Panc1 (cell line): ENCODE results near the gene BCL11B. TPM values are rescaled to one million over a fixed set of nuclear protein-coding genes. Genes with fewer than 3 reads are reported as not detected.

ENCODE experiments used
- ATAC-seq: fragments of 200-7000 bp; cut with Tn5 transposase; 2 replicates; pipeline ENCODE4 v1.9.1; 2020; ENCODE audit warnings: mild to moderate bottlenecking, moderate library complexity
- BruUV-seq: library from RNA; stranded (reverse); fragments of 400-500 nt; replicated peaks from 2 replicates; lab custom pipeline; 2021; lab: Mats Ljungman, UMichigan
- CTCF ChIA-PET: fragments of 300-600 bp; sonication (Branson Sonifier 250); formaldehyde crosslinking; loops from one replicate; lab custom pipeline; 2022; ENCODE audit warnings: antibody characterized with exemption; lab: Charles Lee
- POLR2A ChIA-PET: fragments of 300-600 bp; sonication (Branson Sonifier 250); formaldehyde crosslinking; loops from one replicate; lab custom pipeline; 2022; ENCODE audit warnings: antibody characterized with exemption; lab: Charles Lee
- DNase-seq: peaks from one replicate; pipeline ENCODE4 v3.0.0-alpha.2; 2010; ENCODE audit warnings: low read depth, low spot score
- H3K27ac ChIP-seq: 2 replicates; pipeline ENCODE4 v1.5.1; 2011; ENCODE audit warnings: mild to moderate bottlenecking, low read length, inconsistent platforms
- H3K27me3 ChIP-seq: fragments of 200-500 bp; sonication (Bioruptor generic); 2 replicates; pipeline ENCODE4 v1.6.0; 2014; ENCODE audit warnings: low read length, inconsistent platforms; ENCODE audit not compliant: control insufficient read depth, insufficient read depth
- H3K36me3 ChIP-seq: fragments of 200-500 bp; sonication (Bioruptor generic); 2 replicates; pipeline ENCODE4 v1.5.1; 2014; ENCODE audit warnings: inconsistent platforms, mild to moderate bottlenecking, low read length, moderate library complexity; ENCODE audit not compliant: control insufficient read depth, insufficient read depth
- H3K4me1 ChIP-seq: 2 replicates; pipeline ENCODE4 v1.5.1; 2011; ENCODE audit warnings: inconsistent platforms, mild to moderate bottlenecking, low read length, moderate library complexity; ENCODE audit not compliant: control insufficient read depth, insufficient read depth
- H3K4me3 ChIP-seq, 2 experiments: 2 replicates each; pipeline ENCODE4 v1.5.1; 2011 to 2012; ENCODE audit warnings: low read depth in 2 of 2, low read length in 2 of 2, mild to moderate bottlenecking in 2 of 2, inconsistent platforms in 1 of 2, moderate library complexity in 1 of 2
- H3K9me3 ChIP-seq: fragments of 200-500 bp; sonication (Bioruptor generic); 2 replicates; pipeline ENCODE4 v1.5.1; 2014; ENCODE audit warnings: low read depth, mild to moderate bottlenecking, inconsistent platforms, low read length, moderate library complexity; ENCODE audit not compliant: control insufficient read depth, insufficient read depth
- POLR2AphosphoS5 ChIP-seq: IDR thresholded peaks from 2 replicates; pipeline ENCODE4 v1.6.1; 2012; ENCODE audit warnings: mild to moderate bottlenecking, low read depth, low read length, moderate library complexity
- SIN3A ChIP-seq: IDR thresholded peaks from 2 replicates; pipeline ENCODE4 v1.6.1; 2012; ENCODE audit warnings: low read depth, mild to moderate bottlenecking, low read length, moderate library complexity, borderline replicate concordance; ENCODE audit not compliant: insufficient read depth
- TCF7L2 ChIP-seq: IDR thresholded peaks from 2 replicates; pipeline ENCODE4 v1.6.1; 2011; ENCODE audit warnings: mild to moderate bottlenecking, low read depth, low read length, inconsistent platforms
- in situ Hi-C: cut with HindIII; loops from 2 replicates; pipeline ENCODE4 v1.10.0; 2016; ENCODE audit warnings: low sequenced_read_pairs, low pct_unique_long_range_greater_than_20kb
- intact Hi-C: fragments of 100-400 bp; cut with micrococcal nuclease; formaldehyde crosslinking; loops from one replicate; pipeline ENCODE4 v1.10.0; 2022; ENCODE audit not compliant: unreplicated experiment
- total RNA-seq: library from RNA; stranded (reverse); gene quantifications from one replicate; pipeline ENCODE4 v1.2.1, GENCODE V29; 2021; ENCODE audit not compliant: unreplicated experiment
- TF ChIP-seq, protein P1 (sequence below), 2 experiments: IDR thresholded peaks; 2 replicates each; pipeline ENCODE4 v1.6.1; 2011 to 2012; ENCODE audit warnings: low read depth in 2 of 2, control low read depth in 1 of 2, low read length in 1 of 2, mild to moderate bottlenecking in 1 of 2, moderate library complexity in 1 of 2; ENCODE audit not compliant: insufficient read depth in 1 of 2
- TF ChIP-seq, protein P2 (sequence below): fragments of 450-650 bp; IDR thresholded peaks from 2 replicates; pipeline ENCODE4 v1.5.1; 2017; ENCODE audit warnings: mild to moderate bottlenecking

BCL11B gene
- total RNA-seq, 1 experiment from 2014 or later, result 0.23 TPM

DNA sequence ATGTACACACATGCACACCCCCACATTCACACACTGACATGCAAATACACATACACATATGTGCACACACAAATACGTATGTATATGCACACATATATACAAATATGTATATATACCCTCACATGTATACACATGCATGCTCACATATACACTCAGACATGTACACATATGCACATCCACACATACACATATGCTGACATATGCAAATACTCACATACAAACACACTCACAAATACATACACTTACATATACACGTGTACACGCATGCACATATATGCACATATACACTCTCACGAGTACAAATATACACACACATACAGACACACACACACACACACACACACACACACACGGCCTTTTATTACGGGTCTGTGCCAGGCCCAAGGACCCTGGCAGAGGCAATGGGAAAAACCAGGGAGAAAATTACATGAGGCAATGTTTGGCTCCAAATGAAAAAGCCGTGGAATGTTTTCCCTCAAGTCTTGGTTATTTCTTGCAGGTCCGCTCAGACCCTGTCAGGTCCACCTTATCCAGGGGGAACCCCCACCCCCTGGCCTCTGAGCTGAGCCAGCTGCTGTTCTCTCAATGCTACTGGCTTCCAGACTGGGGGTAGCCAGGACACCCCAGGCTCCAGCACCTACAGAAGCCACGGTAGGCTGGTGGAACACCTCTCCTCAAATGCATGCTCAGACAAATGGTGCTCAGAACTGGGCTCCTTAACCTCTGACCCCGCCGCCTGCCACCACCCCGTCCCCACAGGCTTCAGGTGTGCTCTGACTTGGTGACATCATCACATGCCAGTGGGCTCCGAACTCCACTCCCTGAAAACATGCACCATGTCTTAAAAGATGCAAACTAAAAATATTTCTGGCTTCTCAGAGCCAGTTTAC lies 54.7 kb downstream of the BCL11B start:
- Histone ChIP-seq H3K4me3 (no peak overlapping the region), H3K36me3 (no peaks in the 10 kb centered on the region), H3K27ac (no peak overlapping the region), H3K27me3 (no peaks in the 10 kb centered on the region; the same call in 1 of the 2 replicates), H3K4me1 (no peaks in the 10 kb centered on the region), H3K9me3 (no peaks in the 10 kb centered on the region)
- ChIA-PET CTCF (no interaction called here), POLR2A (no interaction called here)
- BruUV-seq, result no TSS peak
- intact Hi-C loops (no loop called here), in situ Hi-C loops (no loop called here)
- TF ChIP-seq SIN3A, result no peak
- no peak for DNase-seq
- ATAC-seq, result no peak

DNA sequence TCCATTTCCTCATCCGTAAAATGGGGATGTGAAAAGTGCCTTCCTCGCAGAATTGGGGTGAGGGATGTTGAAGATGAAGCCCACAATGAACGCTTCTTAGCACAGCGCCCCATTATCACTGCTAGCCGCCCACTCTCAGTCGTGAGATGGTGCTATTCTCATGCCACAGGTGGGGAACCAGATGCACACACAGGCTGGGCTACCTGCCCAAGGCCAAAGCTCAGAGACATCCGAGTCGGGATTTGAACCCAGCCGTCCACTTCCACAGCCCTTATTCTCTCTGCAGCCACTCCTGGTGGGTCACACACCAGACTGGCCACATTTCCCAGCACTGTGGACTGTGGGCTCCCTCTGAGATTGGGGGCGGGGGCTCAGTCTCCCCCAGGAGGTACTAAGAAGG lies 55.8 kb downstream of the BCL11B start:
- H3K27ac ChIP-seq, result no peak overlapping the region
- H3K36me3 ChIP-seq, result no peaks in the 10 kb centered on the region
- H3K27me3 ChIP-seq, result no peaks in the 10 kb centered on the region; the same call in 1 of the 2 replicates
- ChIA-PET POLR2A (no interaction called here), CTCF (no interaction called here)
- H3K4me1 ChIP-seq, result no peaks in the 10 kb centered on the region
- TF ChIP-seq POLR2AphosphoS5 (no peak), SIN3A (no peak), TCF7L2 (no peak)
- TF ChIP-seq, protein P1, sequence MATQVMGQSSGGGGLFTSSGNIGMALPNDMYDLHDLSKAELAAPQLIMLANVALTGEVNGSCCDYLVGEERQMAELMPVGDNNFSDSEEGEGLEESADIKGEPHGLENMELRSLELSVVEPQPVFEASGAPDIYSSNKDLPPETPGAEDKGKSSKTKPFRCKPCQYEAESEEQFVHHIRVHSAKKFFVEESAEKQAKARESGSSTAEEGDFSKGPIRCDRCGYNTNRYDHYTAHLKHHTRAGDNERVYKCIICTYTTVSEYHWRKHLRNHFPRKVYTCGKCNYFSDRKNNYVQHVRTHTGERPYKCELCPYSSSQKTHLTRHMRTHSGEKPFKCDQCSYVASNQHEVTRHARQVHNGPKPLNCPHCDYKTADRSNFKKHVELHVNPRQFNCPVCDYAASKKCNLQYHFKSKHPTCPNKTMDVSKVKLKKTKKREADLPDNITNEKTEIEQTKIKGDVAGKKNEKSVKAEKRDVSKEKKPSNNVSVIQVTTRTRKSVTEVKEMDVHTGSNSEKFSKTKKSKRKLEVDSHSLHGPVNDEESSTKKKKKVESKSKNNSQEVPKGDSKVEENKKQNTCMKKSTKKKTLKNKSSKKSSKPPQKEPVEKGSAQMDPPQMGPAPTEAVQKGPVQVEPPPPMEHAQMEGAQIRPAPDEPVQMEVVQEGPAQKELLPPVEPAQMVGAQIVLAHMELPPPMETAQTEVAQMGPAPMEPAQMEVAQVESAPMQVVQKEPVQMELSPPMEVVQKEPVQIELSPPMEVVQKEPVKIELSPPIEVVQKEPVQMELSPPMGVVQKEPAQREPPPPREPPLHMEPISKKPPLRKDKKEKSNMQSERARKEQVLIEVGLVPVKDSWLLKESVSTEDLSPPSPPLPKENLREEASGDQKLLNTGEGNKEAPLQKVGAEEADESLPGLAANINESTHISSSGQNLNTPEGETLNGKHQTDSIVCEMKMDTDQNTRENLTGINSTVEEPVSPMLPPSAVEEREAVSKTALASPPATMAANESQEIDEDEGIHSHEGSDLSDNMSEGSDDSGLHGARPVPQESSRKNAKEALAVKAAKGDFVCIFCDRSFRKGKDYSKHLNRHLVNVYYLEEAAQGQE (IDR thresholded peaks at IDR 0.05; ENCODE audit: insufficient read depth in 1 of 2, low read depth in 2 of 2, low read length in 1 of 2), result no peak
- TF ChIP-seq, protein P2, sequence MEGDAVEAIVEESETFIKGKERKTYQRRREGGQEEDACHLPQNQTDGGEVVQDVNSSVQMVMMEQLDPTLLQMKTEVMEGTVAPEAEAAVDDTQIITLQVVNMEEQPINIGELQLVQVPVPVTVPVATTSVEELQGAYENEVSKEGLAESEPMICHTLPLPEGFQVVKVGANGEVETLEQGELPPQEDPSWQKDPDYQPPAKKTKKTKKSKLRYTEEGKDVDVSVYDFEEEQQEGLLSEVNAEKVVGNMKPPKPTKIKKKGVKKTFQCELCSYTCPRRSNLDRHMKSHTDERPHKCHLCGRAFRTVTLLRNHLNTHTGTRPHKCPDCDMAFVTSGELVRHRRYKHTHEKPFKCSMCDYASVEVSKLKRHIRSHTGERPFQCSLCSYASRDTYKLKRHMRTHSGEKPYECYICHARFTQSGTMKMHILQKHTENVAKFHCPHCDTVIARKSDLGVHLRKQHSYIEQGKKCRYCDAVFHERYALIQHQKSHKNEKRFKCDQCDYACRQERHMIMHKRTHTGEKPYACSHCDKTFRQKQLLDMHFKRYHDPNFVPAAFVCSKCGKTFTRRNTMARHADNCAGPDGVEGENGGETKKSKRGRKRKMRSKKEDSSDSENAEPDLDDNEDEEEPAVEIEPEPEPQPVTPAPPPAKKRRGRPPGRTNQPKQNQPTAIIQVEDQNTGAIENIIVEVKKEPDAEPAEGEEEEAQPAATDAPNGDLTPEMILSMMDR, result no peak
- intact Hi-C loops (no loop called here), in situ Hi-C loops (no loop called here)
- BruUV-seq, result no TSS peak
- no peak for ATAC-seq
- H3K4me3 ChIP-seq, result no peak overlapping the region
- DNase-seq, result no peak
- H3K9me3 ChIP-seq, result no peaks in the 10 kb centered on the region

DNA sequence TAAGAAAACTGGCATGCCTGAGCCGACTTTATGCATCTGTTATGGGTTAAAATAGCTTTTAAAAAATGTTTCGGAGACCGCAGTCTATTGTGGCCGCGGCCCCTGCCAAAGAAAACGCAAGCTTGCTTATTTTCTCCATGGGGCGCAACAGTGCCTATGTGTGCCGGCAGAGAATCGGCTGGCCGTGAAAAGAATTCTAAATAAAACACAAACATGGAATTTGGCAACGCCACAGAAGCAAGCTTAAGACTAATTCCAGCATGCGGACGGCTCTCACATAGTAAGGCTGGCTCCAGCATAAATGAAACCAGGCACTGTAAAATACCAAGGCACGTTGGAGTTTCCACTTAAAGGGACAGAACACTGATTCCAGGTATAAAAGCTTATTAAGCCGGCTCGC lies 56.7 kb downstream of the BCL11B start:
- no TSS peak for BruUV-seq
- CTCF ChIA-PET, result no interaction called here
- Histone ChIP-seq H3K36me3 (no peaks in the 10 kb centered on the region), H3K4me3 (no peak overlapping the region), H3K4me1 (no peaks in the 10 kb centered on the region), H3K27me3 (no peaks in the 10 kb centered on the region; the same call in 1 of the 2 replicates), H3K27ac (no peak overlapping the region), H3K9me3 (no peaks in the 10 kb centered on the region)
- ATAC-seq, result no peak
- TF ChIP-seq, protein P2, result no peak
- TF ChIP-seq SIN3A, result no peak
- TF ChIP-seq, protein P1 (IDR thresholded peaks at IDR 0.05; ENCODE audit: insufficient read depth in 1 of 2, low read depth in 2 of 2, low read length in 1 of 2), result no peak
- TF ChIP-seq TCF7L2, result no peak
- no peak for TF ChIP-seq POLR2AphosphoS5
- DNase-seq, result no peak
- POLR2A ChIA-PET, result no interaction called here
- in situ Hi-C loops (no loop called here), intact Hi-C loops (no loop called here)
